ENCODE results near the gene SGK1.
"Not testable (repeated sequence)": the region's sequence is repeated elsewhere in the genome, so short reads cannot be mapped to it uniquely, and the experiment has no call there.

SGK1 gene

GRCh38 chr6:134304381-134304780 is 13.5 kb downstream of the SGK1 start:
- DNase-seq (ENCODE audit: low spot score), result not testable (repeated sequence)

DNA sequence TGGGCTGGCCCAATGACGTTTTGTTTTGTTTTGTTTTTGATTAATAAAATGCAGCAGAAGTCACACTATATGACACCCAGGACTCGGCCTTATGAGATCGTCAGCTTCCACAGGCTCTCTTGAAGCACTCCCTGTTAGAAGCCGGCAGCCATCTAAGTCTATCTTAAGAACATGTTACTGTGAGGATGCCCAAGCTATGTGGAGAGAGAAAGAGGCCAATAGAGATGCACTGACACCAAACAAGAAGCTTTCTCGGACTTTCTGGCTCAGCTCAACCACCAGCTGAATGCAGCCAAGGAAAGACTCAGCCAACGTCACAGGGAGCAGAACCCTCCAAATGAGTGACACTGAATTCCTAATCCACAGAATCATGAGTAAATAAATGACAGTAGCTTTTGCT is 14.0 kb downstream of the SGK1 start:
- no peak for DNase-seq (ENCODE audit: low spot score)

- DNase-seq (ENCODE audit: low spot score), result no peak
Measured at GRCh38 chr6:134299236-134299635, 18.7 kb downstream of the SGK1 start.

GRCh38 chr6:134296762-134297161 is 21.1 kb downstream of the SGK1 start:
- DNase-seq (ENCODE audit: low spot score), result no peak

DNA sequence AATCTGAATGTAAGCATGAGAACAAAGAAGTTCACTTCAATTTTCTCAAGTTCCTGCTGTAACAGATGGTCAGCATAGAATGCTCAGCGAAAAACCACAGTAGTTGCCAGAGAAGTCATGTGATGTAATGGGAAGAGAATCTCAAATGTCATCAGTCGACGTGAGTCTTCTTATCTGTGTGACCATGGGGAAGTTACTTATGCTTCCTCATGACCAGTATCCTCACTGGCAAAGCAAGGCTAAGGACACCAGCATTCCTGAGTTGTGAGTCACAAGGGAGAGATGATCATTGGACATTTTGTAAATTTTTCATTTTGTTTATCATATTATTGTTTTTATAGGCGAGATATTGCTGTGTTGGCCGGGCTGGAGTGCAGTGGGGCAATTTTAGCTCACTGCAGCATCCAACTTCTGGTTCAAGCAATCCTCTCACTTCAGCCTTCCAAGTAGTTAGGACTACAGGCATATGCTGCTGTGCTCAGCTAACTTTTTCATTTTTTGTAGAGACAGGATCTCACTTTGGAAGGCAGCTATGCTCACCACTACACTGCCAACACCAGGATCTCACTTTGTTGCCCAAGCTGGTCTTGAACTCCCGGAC is 21.9 kb downstream of the SGK1 start:
- DNase-seq (ENCODE audit: low spot score), result peak; percentile 26

GRCh38 chr6:134293659-134294161 is 24.2 kb downstream of the SGK1 start:
- no peak for DNase-seq (ENCODE audit: low spot score)

DNA sequence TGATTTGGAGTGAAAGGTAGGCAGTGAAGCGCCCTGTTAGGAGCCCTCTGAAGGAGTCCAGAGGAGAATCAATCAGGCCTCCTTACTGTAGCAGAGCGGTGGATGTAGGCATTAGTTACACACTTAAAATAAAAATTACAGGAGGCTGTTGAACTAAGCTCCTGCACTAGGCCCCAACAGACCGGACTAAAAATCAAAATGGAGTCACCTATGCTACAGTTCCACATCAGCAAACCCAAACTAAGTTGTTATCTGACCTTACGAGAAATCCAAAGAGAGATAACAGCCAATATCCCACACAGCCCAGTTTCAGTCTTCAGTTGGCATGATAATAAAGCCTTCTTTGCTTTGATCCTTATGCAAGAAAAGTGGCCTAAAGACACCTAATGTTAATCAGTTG is 26.8 kb downstream of the SGK1 start:
- DNase-seq (ENCODE audit: low spot score), result no peak

DNA sequence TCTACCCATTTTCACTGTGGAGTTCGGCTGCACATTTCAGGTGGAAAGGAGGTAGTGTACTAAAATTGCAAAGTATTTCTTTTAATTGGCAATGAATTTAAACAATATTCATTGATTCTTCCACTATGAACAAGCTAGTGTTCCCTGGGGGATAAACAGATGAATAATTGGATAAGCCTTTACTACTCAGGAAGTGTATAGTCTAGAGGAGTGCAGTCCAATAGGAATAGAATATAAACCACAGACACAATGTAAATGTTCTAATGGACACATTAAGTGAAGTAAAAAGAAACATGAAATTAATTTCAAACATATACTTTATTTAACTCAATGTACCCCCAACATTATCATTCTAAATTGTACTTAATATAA is 28.7 kb downstream of the SGK1 start:
- no peak for DNase-seq (ENCODE audit: low spot score)

DNA sequence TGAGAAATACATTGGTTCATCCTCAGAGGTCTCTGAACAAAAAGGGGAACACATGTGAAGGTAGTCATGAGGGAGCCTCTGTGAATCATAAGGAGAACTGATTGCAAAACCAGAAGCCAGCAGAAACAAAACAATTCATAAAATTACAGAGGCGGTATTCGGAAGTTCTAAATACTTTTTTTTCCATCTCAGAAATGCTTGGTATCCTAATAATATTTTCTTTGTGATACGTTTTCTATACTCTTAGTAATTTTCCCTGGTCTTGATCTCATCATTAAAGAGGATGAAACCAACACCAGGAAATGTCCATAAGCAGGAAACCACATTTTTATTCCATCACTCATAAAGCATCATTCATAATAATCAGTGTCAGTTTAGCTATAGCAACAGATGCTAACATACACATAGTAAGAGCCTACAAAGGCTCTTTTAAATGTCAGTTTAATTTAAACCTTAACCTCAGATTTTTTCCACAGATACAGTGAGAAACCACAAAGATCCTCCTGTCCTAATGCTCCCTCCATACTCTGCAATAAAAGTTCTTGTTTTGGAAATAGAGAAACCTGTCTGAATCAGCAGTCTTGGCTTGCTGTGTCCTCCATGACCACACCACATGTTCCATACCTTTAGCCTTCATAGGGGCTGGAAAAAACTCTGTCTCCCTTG is 29.2 kb downstream of the SGK1 start:
- DNase-seq (ENCODE audit: low spot score), result no peak

- no peak for DNase-seq (ENCODE audit: low spot score)
Measured at GRCh38 chr6:134287859-134288537, 29.9 kb downstream of the SGK1 start.

DNA sequence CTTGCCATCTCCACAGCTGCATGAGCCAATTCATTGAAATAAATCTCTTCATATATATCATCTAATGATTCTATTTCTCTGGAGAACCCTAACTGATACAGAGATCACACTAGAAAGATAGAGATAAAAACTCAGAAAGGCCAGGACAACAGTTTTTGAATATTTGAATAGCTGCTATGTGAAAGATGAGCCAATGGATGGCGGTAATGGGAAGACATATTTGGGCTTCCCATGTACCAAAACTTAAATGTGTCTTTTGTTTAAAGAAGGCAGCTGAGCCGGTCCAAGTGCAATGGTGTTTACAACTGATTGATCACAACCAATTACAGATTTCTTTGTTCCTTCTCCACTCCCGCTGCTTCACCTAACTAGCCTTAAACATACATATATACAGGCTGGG is 35.1 kb downstream of the SGK1 start:
- no peak for DNase-seq (ENCODE audit: low spot score)

GRCh38 chr6:134281388-134281787 is 36.5 kb downstream of the SGK1 start:
- DNase-seq (ENCODE audit: low spot score), result no peak

GRCh38 chr6:134278000-134278399 is 39.9 kb downstream of the SGK1 start:
- no peak for DNase-seq (ENCODE audit: low spot score)

GRCh38 chr6:134276891-134277377 is 41.0 kb downstream of the SGK1 start:
- not testable (repeated sequence) for DNase-seq (ENCODE audit: low spot score)

- DNase-seq (ENCODE audit: low spot score), result no peak
Measured at GRCh38 chr6:134272374-134272773, 45.5 kb downstream of the SGK1 start.

- peak; percentile 62 for DNase-seq (ENCODE audit: low spot score)
Measured at GRCh38 chr6:134267917-134268361, 50.0 kb downstream of the SGK1 start.

GRCh38 chr6:134266776-134267175 is 51.1 kb downstream of the SGK1 start:
- DNase-seq (ENCODE audit: low spot score), result no peak

DNA sequence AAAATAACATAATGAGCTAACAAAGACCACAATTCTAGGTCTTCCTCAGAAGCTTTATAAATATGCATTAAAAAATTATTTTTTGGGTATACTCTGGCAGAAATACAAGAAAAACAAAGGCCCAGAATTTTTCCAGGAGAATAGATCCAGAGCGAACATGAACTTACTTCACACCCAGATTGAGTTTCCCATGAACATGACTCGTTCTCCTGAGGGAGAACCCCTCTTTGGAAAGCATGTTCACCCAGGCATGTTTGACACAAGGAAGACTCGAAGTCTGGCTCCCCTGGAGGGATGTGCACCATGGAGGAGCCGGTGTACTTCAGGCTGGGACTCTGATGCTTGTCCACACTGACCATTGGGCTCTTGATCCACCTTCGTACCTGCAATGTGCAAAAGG is 56.1 kb downstream of the SGK1 start:
- no peak for DNase-seq (ENCODE audit: low spot score)

DNA sequence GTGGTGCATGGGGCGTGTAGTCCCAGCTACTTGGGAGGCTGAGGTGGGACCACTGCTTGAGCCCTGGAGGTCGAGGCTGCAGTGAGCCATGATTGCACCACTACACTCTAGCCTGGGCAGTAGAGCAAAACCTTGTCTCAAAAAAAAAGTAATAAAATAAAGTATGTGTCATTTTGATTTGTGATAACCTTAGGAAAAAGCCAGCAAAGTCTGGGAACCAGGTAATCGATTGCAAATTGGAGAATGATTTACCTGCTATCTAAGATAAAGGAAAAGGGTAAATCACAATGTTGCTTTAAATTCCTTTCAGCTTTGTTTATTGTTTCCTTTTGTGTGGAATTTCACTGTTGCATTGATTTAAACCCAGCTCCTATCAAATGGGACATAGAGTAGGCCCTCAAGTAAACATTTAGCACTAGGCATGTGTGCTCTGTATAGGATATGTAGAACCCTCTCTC is 59.0 kb downstream of the SGK1 start:
- peak; percentile 41 for DNase-seq (ENCODE audit: low spot score)

GRCh38 chr6:134257516-134257915 is 60.4 kb downstream of the SGK1 start:
- DNase-seq (ENCODE audit: low spot score), result no peak

DNA sequence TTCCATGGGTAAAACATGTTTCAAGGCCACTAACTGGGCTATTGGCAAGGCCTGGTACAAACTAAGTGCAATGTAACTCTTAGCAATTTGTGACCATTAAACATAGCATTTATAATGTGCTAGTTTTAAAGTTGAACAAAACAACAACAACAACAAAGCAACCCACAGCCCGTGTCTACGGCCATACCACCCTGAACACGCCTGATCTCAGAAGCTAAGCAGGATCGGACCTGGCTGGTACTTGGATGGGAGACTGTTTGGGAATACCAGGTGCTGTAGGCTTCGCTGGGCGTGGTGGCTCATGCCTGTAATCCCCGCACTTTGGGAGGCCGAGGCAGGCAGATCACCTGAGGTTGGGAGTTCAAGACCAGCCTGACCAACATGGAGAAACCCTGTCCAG is 61.0 kb downstream of the SGK1 start:
- DNase-seq (ENCODE audit: low spot score), result no peak

DNA sequence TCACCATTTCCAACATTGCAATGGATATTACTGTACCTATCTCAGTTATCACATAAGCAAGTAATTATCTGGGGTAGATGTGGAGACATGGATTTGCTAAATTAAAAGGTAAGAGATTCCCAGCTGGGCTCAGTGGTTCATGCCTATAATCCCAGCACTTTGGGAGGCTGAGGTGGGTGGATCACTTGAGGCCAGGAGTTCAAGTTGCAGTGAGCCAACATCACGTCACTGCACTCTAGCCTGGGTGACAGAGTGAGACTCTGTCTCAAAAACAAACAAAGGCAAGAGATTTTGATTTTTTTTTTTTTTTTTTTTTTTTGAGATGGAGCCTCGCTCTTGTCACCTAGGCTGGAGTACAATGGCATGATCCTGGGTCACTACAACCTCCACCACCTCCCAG is 62.6 kb downstream of the SGK1 start:
- DNase-seq (ENCODE audit: low spot score), result not testable (repeated sequence)

- no peak for DNase-seq (ENCODE audit: low spot score)
Measured at GRCh38 chr6:134254118-134254517, 63.8 kb downstream of the SGK1 start.

Measured in HuH-7 (cell line).